Measurements from ENCODE around the gene ERN1.
A peak's percentile ranks its signal among the peaks of the same experiment; 100 is the strongest.

ERN1 gene

GRCh38 chr17:64083093-64083492 is 46.9 kb downstream of the ERN1 start:
- no peak for DNase-seq

DNA sequence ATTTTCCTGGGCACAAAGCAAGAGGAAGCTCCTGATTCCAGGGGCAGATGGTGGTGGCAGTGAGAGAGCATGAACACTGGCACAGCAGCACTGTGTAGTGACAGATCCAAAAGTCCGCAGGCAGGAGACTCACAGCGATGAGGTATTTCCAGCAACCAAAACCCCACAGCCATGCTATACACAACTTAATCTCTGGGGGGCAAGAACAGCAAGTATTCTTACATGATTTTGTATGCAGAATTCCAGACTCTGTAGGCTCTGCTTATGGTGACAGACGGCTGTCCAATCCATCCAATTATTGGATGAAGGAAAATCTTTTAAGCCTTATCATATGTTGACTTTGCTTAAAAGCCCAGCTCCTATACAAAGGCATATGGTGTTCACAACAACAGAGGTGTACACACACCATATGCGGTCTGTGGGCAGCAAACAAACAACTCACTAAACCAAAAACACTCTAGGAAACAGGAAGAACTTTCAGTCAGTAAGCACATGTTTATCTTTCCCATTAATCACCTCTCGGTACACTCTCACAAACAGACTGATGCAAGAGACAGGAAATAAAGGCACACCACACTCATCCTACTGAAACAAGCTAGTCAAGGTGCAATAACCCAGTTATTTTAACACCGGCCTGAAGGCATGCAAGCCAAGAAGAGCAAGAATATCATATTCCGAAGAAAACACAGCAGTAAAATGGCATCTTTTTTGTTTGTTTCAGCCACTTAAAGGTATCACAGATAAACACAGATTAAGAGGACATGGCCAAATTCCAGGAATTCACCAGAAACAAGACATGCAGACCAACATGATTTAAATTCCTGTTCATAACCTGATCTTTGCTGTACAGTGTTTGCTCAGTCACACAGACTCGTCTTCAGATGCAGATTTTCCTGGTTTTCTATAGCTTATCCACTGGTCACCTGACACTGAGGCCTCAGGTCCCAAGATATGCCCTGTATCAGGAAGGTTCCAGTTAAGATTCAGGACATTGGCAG is 47.8 kb downstream of the ERN1 start:
- DNase-seq = peak; percentile 96

- no peak for DNase-seq
These were observed 49.7 kb downstream of the ERN1 start for GRCh38 chr17:64080174-64080618.

DNA sequence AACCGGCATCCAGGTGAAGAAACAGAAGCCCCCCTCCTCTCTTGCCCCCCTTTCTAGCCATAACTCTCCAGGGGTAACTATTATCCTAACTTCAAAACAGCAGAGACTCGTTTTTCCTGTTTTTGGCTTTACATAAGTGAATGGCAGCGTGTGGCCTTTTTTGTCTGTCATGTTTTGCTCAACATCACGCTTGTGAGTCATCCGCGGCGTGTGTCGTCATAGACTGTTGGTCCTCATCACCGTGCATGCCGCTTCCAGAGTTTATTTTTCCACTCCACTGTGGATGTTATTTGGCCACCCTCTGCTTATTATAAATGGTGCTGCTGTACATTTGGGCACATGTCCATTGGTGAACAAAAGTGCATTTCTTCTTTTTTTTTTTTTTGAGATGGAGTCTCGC is 52.6 kb downstream of the ERN1 start:
- no peak for DNase-seq

- DNase-seq = no peak
These were observed 54.0 kb downstream of the ERN1 start for GRCh38 chr17:64075913-64076312.

DNA sequence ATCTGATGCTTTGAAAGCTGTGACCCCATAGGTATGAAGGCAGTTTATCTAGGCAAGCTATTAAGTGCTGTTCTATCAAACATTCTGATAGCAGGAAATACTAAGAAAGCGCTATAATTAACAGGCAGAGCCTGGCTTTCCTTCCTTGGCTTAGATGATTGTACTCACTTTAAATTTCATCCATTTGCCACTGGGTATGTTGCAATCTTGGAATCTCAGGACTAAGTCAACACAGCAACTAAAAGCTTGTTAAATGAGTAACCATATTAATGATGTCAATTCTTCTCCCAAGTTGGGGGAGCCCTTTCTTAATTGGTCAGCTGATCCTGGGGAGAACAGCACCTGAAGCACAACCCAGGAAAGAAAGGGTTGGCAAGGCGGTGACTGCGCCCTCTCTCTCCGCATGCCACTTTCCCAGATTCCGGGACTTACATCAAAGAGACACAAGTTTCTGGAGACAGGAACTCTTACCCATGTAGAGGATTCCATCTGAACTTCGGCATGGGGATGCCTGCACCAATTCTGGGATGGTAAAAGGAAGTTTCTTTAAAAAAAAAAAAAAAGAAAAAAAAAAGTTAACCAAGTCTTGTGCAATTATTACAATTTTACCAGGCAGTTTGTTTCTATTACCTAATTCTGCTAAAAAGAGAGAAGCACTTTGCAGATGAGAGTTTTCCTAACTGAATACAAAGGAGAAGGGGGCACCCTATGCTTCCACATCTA is 55.1 kb downstream of the ERN1 start:
- DNase-seq = no peak

DNA sequence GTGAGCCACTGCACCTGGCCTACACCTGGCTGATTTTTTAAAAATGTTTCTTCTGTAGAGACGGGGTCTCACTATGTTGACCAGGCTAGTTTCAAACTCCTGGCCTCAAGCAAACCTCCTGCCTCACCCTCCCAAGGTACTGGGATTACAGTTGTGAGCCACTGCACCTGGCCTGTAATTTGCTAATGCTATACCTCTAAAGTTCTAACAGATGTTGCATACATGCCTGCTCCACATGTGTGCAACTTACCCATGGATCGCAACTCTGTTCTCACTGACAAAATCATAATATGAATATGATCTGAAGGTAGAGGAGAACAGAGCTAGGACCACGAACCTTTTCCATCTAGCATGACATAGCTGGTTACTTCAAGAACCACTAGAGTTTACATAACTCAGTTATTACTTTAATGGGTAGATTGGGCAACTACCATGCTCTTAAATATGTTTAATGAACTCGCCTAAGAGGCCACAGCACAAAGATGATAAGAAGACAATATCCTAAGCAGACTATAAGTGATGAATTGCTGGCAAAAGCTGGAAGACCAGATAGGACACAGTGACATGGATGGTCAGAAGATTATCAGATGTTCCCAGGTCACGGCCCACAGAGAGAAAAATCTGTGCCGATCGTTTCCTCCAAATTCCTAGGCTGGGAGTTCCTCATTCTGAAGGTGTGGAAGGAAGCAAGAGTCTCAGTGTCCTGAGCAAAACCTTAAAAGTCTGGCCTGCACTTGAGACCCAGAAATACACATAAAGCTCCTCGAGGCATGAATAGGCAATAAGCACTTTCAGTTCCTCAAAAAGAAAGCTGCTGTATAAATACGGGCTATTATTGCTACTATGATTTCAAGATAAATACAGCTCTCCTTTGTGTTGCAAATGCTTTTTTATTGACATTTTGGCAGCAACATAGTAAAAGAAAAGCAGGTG is 55.9 kb downstream of the ERN1 start:
- no peak for DNase-seq

- no peak for DNase-seq
These were observed 58.8 kb downstream of the ERN1 start for GRCh38 chr17:64071111-64071510.

GRCh38 chr17:64070213-64070612 is 59.7 kb downstream of the ERN1 start:
- DNase-seq = no peak

GRCh38 chr17:64069143-64069542 is 60.8 kb downstream of the ERN1 start:
- DNase-seq = no peak

GRCh38 chr17:64067657-64068056 is 62.3 kb downstream of the ERN1 start:
- no peak for DNase-seq

DNA sequence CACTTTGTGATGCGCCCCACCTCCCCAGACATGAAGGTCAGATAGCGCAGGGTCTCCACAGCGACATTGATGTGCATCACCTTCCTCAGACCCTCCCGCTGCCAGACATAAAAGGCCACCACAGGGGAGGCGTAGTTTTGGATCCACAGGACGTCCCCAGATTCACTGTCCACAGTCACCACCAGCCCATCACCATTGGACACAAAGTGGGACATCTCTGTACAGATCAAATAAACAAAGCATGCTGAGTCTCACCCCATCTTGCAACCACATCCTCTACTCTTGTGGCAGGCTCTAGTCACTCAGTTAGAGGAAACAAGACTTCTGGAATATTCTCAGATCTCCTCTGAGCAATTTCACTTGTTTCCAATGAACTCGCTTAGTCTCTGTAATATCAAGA is 63.2 kb downstream of the ERN1 start:
- DNase-seq = no peak

- DNase-seq = no peak
These were observed 64.8 kb downstream of the ERN1 start for GRCh38 chr17:64065161-64065560.

- no peak for DNase-seq
These were observed 65.6 kb downstream of the ERN1 start for GRCh38 chr17:64064331-64064730.

DNA sequence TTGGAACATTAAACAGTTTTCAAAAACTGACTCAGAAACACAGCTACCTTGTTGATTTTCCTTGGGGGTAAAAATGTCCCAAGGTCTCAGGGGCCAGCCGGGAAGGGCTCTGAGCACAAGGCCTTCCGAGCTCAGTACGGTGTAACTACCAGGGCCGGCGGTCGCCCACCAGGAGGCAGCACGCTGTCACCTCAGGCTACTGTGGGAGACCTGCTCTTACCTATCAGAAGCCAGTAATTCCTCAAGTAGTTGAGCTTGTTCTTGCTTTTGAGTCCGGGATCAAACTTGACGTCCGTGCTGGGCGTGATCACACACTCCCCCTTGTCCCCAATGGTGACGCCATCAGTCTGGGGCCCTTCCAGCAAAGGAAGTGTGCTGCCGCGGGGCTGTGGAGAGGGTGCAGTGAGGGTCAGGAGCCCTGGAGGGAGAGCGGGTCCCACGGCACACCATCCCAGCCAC is 66.1 kb downstream of the ERN1 start:
- DNase-seq = no peak

GRCh38 chr17:64063088-64063487 is 66.9 kb downstream of the ERN1 start:
- DNase-seq = no peak

- no peak for DNase-seq
These were observed 68.6 kb downstream of the ERN1 start for GRCh38 chr17:64061178-64061898.

DNA sequence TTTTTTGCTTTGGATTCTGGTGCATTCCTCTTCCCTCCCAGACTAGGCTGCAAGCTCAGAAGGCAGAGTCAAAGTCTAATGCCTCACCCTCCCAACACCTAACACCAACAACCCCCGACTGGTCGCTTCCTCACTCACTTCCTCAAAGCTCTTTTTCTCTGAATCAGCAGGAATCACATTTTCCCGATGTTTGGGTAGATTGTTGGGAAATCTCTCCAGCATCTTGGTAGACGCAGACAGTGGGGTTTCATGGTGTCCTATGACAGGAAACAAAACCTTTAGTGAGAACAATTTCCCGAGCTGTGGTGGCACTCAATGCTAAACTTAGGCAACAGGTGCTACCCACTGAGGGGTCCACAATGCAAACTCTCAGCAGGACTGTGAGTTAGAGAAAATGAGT is 69.6 kb downstream of the ERN1 start:
- DNase-seq = no peak

GRCh38 chr17:64059756-64060155 is 70.2 kb downstream of the ERN1 start:
- no peak for DNase-seq

DNA sequence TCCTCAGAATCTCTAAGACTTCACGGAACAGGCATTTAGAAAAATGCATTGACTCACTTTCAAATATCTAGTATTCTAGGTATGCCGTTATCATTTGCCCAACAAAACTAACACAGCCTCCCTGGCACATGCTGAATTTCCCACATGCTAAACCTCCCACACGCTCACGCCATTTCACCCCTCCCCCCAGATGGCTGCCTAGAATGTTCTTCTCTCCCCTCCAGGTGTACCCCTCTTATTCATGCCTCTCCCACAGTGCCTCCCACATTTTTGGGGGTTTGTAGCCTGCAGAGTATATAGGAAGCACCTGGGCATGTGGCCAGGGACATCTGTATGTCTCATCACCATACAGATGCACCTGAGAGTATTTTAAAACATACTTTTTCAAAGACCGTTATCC is 71.3 kb downstream of the ERN1 start:
- DNase-seq = no peak

GRCh38 chr17:64057701-64058263 is 72.2 kb downstream of the ERN1 start:
- DNase-seq = no peak

Data from DMS 273 treated with DMSO at 0.1 percent for 48 hours (cell line).